Endodermal cell (in vitro differentiated cells): ENCODE results near the gene FHL5. TPM values are rescaled to one million over a fixed set of nuclear protein-coding genes. Genes with fewer than 3 reads are reported as not detected.
"Not testable (repeated sequence)": the region's sequence is repeated elsewhere in the genome, so short reads cannot be mapped to it uniquely, and the experiment has no call there.

Source experiments
- DNase-seq: peaks from one replicate; pipeline ENCODE4 v3.0.0-alpha.2; 2017
- H3K27ac ChIP-seq: 2 replicates; pipeline ENCODE4 v1.5.1; 2013; ENCODE audit warnings: mild to moderate bottlenecking, low read depth, low read length, moderate library complexity
- H3K27me3 ChIP-seq: 2 replicates; pipeline ENCODE4 v1.6.1; 2013; ENCODE audit warnings: mild to moderate bottlenecking, low read length, moderate library complexity; ENCODE audit not compliant: insufficient read depth, control insufficient read depth, poor library complexity, severe bottlenecking
- H3K36me3 ChIP-seq: 2 replicates; pipeline ENCODE4 v1.7.0; 2013; ENCODE audit warnings: mild to moderate bottlenecking, low read length, moderate library complexity; ENCODE audit not compliant: control insufficient read depth, insufficient read depth
- H3K4me1 ChIP-seq: one replicate; pipeline ENCODE4 v1.7.0; 2013; ENCODE audit warnings: low read length; ENCODE audit not compliant: control insufficient read depth, insufficient read depth
- H3K4me3 ChIP-seq: 2 replicates; pipeline ENCODE4 v1.5.1; 2013; ENCODE audit warnings: mild to moderate bottlenecking, low read length, moderate library complexity
- H3K9ac ChIP-seq: 2 replicates; pipeline ENCODE4 v1.6.1; 2013; ENCODE audit warnings: mild to moderate bottlenecking, low read length, moderate library complexity; ENCODE audit not compliant: poor library complexity, severe bottlenecking; ENCODE audit errors: extremely low read depth
- H3K9me3 ChIP-seq: 2 replicates; pipeline ENCODE4 v1.6.1; 2013; ENCODE audit warnings: mild to moderate bottlenecking, low read length, moderate library complexity; ENCODE audit not compliant: control insufficient read depth
- H3K27ac Mint-ChIP-seq: 2 replicates; pipeline ENCODE4 v1.8.0; 2020; ENCODE audit warnings: mixed read lengths
- H3K27me3 Mint-ChIP-seq: 2 replicates; pipeline ENCODE4 v1.8.0; 2021; ENCODE audit warnings: mild to moderate bottlenecking, mixed read lengths; ENCODE audit not compliant: insufficient read depth
- H3K36me3 Mint-ChIP-seq: 2 replicates; pipeline ENCODE4 v1.8.0; 2020; ENCODE audit warnings: low read depth, mixed read lengths
- H3K4me1 Mint-ChIP-seq: 2 replicates; pipeline ENCODE4 v1.8.0; 2020; ENCODE audit warnings: mixed read lengths
- H3K4me3 Mint-ChIP-seq: 2 replicates; pipeline ENCODE4 v1.8.0; 2020; ENCODE audit warnings: mild to moderate bottlenecking, moderate library complexity, mixed read lengths
- H3K9me3 Mint-ChIP-seq: 2 replicates; pipeline ENCODE4 v1.8.0; 2020; ENCODE audit warnings: mild to moderate bottlenecking, mixed read lengths
- CTCF ChIP-seq: fragments of 200-600 bp; sonication (generic); conservative IDR thresholded peaks from 2 replicates; pipeline ENCODE4 v1.5.0; 2021; ENCODE audit warnings: antibody characterized with exemption, mild to moderate bottlenecking
- WGBS, 2 experiments: methylation state at CpG; one replicate each; pipeline versions ENCODE4 v1.1.5 to v1.1.7; 2013; ENCODE audit warnings: missing lambda C conversion rate in 2 of 2, mixed read lengths in 1 of 2; ENCODE audit not compliant: insufficient coverage in 1 of 2, insufficient read length in 1 of 2; 5-methylcytosine and 5-hydroxymethylcytosine counted together
- total RNA-seq, 2 donors: library from RNA; stranded (reverse); fragmentation: NEBNext Ultra II Directional in 1 of 2; extraction: Animal tissue kit (Norgen Biotek cat#: 25700) in 1 of 2; gene quantifications; 2 replicates in 1 of 2; 3 replicates in 1 of 2; pipeline ENCODE4 v1.2.1, GENCODE V29; 2021

FHL5 gene
- total RNA-seq, 2 donors from 2014 or later: not detected

- H3K27ac Mint-ChIP-seq: no peak overlapping the region
Measured at GRCh38 chr6:96626759-96627364, 63.9 kb downstream of the FHL5 start.

GRCh38 chr6:96631248-96631647 is 68.3 kb downstream of the FHL5 start:
- no peak overlapping the region for H3K9ac ChIP-seq
- Mint-ChIP-seq H3K4me1 (peaks cover 4% of the 10 kb centered on the region), H3K27me3 (no peaks in the 10 kb centered on the region), H3K27ac (no peak overlapping the region), H3K9me3 (no peaks in the 10 kb centered on the region), H3K36me3 (no peaks in the 10 kb centered on the region), H3K4me3 (no peak overlapping the region)
- no peaks in the 10 kb centered on the region for H3K27me3 ChIP-seq
- H3K9me3 ChIP-seq: no peaks in the 10 kb centered on the region
- no peaks in the 10 kb centered on the region for H3K36me3 ChIP-seq
- no peaks in the 10 kb centered on the region for H3K4me1 ChIP-seq
- WGBS, 2 experiments: 79% methylated on average over 2 of the region's 3 CpGs; no CpG with 5 or more reads in 1 of the 2 experiments
- DNase-seq: no peak
- no peak overlapping the region for H3K4me3 ChIP-seq
- TF ChIP-seq CTCF: no peak
- no peak overlapping the region for H3K27ac ChIP-seq

More at GRCh38 chr6:96626759-96627364, 63.9 kb downstream of the FHL5 start:
- no peak overlapping the region for H3K4me3 Mint-ChIP-seq
- H3K36me3 Mint-ChIP-seq: no peaks in the 10 kb centered on the region
- 51% methylated on average over 2 of the region's 2 CpGs; no CpG with 5 or more reads in 1 of the 2 experiments for WGBS, 2 experiments
- H3K4me1 Mint-ChIP-seq: no peaks in the 10 kb centered on the region
- H3K27ac ChIP-seq: no peak overlapping the region
- no peaks in the 10 kb centered on the region for H3K27me3 ChIP-seq
- no peaks in the 10 kb centered on the region for H3K36me3 ChIP-seq
- no peak overlapping the region for H3K9ac ChIP-seq
- no peaks in the 10 kb centered on the region for H3K4me1 ChIP-seq
- peak; percentile 64 for TF ChIP-seq CTCF
- H3K9me3 Mint-ChIP-seq: no peaks in the 10 kb centered on the region
- H3K9me3 ChIP-seq: no peaks in the 10 kb centered on the region
- no peaks in the 10 kb centered on the region for H3K27me3 Mint-ChIP-seq
- no peak for DNase-seq
- no peak overlapping the region for H3K4me3 ChIP-seq

- not testable (repeated sequence) for H3K27me3 ChIP-seq, H3K9ac ChIP-seq, H3K36me3 ChIP-seq, H3K4me3 ChIP-seq, H3K27me3 Mint-ChIP-seq, H3K27ac Mint-ChIP-seq, H3K4me1 Mint-ChIP-seq, H3K9me3 ChIP-seq, H3K4me1 ChIP-seq, DNase-seq, H3K36me3 Mint-ChIP-seq, H3K4me3 Mint-ChIP-seq, H3K27ac ChIP-seq
- WGBS, 2 experiments: 89 to 98% methylated on average over 4 to 10 of the region's 10 CpGs
- H3K9me3 Mint-ChIP-seq: peaks cover 17% of the 10 kb centered on the region
Measured at GRCh38 chr6:96637979-96638378, 75.1 kb downstream of the FHL5 start.

- H3K4me1 Mint-ChIP-seq: no peaks in the 10 kb centered on the region
- H3K4me3 ChIP-seq: no peak overlapping the region
- no peaks in the 10 kb centered on the region for H3K27me3 Mint-ChIP-seq
- H3K4me1 ChIP-seq: no peaks in the 10 kb centered on the region
- H3K4me3 Mint-ChIP-seq: no peak overlapping the region
- no peak for TF ChIP-seq CTCF
- no peak overlapping the region for H3K27ac ChIP-seq
- 90 to 94% methylated on average over 4 to 5 of the region's 5 CpGs for WGBS, 2 experiments
- no peaks in the 10 kb centered on the region for H3K9me3 Mint-ChIP-seq
- no peaks in the 10 kb centered on the region for H3K9me3 ChIP-seq
- H3K27ac Mint-ChIP-seq: no peak overlapping the region
- H3K9ac ChIP-seq: no peak overlapping the region
- no peaks in the 10 kb centered on the region for H3K27me3 ChIP-seq
- no peak for DNase-seq
- no peaks in the 10 kb centered on the region for H3K36me3 ChIP-seq
- no peaks in the 10 kb centered on the region for H3K36me3 Mint-ChIP-seq
Measured at GRCh38 chr6:96645106-96645505, 82.2 kb downstream of the FHL5 start.
